Glutamatergic neuron (in vitro differentiated cells): Measurements from ENCODE around the gene VWA8. TPM values are rescaled to one million over a fixed set of nuclear protein-coding genes. Genes with fewer than 3 reads are reported as not detected.

Experiments
- DNase-seq: peaks from one replicate; pipeline ENCODE4 v3.0.0; 2022
- H3K27ac Mint-ChIP-seq: one replicate; pipeline ENCODE4 v1.8.0; 2020; ENCODE audit warnings: mild to moderate bottlenecking, mixed read lengths, inconsistent platforms; ENCODE audit not compliant: unreplicated experiment
- H3K27me3 Mint-ChIP-seq: one replicate; pipeline ENCODE4 v1.8.0; 2020; ENCODE audit warnings: mild to moderate bottlenecking, moderate library complexity, mixed read lengths, inconsistent platforms; ENCODE audit not compliant: unreplicated experiment
- H3K36me3 Mint-ChIP-seq: one replicate; pipeline ENCODE4 v1.8.0; 2020; ENCODE audit warnings: mild to moderate bottlenecking, mixed read lengths, inconsistent platforms; ENCODE audit not compliant: unreplicated experiment
- H3K4me1 Mint-ChIP-seq: one replicate; pipeline ENCODE4 v1.8.0; 2020; ENCODE audit warnings: mild to moderate bottlenecking, low read depth, mixed read lengths, inconsistent platforms; ENCODE audit not compliant: unreplicated experiment
- H3K4me3 Mint-ChIP-seq: one replicate; pipeline ENCODE4 v1.8.0; 2020; ENCODE audit warnings: mild to moderate bottlenecking, mixed read lengths, inconsistent platforms; ENCODE audit not compliant: unreplicated experiment
- H3K9me3 Mint-ChIP-seq: one replicate; pipeline ENCODE4 v1.8.0; 2020; ENCODE audit warnings: mild to moderate bottlenecking, moderate library complexity, mixed read lengths, inconsistent platforms; ENCODE audit not compliant: unreplicated experiment
- total RNA-seq: library from RNA; stranded (reverse); fragmentation: NEBNext Ultra II Directional; extraction: Animal tissue kit (Norgen Biotek cat#: 25700); gene quantifications from one replicate; pipeline ENCODE4 v1.2.1, GENCODE V29; 2021; ENCODE audit not compliant: unreplicated experiment
- TF ChIP-seq, protein P1 (sequence below): fragments of 200-600 bp; sonication (generic); IDR thresholded peaks from one replicate; pipeline ENCODE4 v1.5.0; 2021; ENCODE audit not compliant: partially characterized antibody, unreplicated experiment

VWA8 gene
- total RNA-seq, 1 donor from 2014 or later = 16.4 TPM

DNA sequence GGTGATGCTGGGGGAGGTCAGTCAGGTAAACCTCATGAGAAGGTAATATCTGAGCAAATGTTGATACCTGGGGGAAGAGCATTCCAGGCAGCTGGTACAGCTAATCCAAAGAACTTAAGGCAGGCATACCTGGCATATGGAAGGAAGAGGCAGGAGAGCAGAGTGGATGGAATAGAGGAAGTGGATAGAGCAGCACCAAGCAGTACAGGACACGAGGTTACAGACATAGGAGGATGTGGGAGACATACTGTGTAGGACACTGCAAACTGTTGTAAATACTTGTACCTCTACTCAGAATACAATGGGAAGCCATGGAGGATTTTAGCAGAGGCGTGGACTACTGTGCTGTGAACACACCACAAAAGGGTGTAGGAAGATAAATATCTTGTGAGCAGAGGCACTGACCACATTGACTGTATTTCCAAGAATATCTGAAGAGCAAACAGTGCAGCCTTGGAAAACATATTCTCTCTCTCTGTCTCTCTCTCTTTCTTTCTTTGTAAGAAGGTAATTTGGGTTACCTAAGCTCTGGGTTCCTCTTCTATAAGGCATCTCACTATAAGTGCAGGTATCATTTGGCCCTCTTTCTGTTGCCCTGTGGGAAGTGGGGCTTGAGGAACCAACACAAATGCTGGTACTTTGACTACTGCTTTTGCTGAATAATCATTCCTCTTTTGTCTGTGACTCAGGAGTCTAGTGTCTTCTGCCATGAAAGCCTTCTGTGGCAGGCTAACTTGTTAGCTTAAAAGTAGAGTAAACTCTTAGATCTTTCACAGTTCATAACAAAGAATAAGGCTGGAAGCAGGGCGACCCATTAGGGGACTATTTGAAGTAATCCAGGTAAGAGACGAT, 238.0 kb downstream of the VWA8 start:
- H3K4me1 Mint-ChIP-seq = no peaks in the 10 kb centered on the region
- H3K27me3 Mint-ChIP-seq = no peaks in the 10 kb centered on the region
- no peak overlapping the region for H3K4me3 Mint-ChIP-seq
- H3K36me3 Mint-ChIP-seq = no peaks in the 10 kb centered on the region
- no peak for DNase-seq
- H3K27ac Mint-ChIP-seq = no peak overlapping the region
- H3K9me3 Mint-ChIP-seq = no peaks in the 10 kb centered on the region
- TF ChIP-seq, protein P1, sequence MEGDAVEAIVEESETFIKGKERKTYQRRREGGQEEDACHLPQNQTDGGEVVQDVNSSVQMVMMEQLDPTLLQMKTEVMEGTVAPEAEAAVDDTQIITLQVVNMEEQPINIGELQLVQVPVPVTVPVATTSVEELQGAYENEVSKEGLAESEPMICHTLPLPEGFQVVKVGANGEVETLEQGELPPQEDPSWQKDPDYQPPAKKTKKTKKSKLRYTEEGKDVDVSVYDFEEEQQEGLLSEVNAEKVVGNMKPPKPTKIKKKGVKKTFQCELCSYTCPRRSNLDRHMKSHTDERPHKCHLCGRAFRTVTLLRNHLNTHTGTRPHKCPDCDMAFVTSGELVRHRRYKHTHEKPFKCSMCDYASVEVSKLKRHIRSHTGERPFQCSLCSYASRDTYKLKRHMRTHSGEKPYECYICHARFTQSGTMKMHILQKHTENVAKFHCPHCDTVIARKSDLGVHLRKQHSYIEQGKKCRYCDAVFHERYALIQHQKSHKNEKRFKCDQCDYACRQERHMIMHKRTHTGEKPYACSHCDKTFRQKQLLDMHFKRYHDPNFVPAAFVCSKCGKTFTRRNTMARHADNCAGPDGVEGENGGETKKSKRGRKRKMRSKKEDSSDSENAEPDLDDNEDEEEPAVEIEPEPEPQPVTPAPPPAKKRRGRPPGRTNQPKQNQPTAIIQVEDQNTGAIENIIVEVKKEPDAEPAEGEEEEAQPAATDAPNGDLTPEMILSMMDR = no peak

DNA sequence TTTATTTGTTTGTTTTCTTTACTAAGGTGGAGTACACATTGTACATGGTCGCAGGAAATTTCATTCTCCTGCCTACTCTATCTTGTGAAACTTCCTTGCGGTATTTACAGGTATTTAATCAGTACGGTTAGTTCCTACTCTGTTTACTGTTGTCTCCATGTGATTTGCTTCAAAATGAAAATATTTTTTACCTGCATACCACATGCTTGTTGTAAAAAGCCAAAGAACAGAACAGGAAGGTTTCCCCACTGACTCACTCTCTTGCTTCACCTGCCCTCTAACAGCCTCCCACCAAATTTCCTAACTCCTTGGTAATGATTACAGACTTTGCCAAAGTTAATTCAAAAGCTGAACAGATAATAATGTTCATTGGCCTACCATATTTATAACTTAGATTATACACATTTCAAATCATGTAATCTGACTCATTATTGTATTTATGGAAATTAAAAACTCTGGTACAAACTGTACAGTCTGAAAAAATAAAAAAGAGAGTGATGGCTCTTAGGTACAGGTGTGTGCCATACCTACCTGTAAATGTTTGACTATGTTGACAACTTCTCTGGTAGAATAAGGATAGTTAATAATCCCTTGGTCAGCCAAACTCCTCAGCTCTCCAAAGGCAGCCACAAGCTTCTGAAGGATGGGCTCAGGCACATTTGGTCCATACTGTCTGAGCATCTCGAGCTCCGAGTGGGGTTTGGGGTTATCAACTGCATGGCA, 239.9 kb downstream of the VWA8 start:
- no peak for DNase-seq
- Mint-ChIP-seq H3K9me3 (no peaks in the 10 kb centered on the region), H3K27me3 (no peaks in the 10 kb centered on the region), H3K36me3 (no peaks in the 10 kb centered on the region), H3K27ac (no peak overlapping the region), H3K4me3 (no peak overlapping the region), H3K4me1 (no peaks in the 10 kb centered on the region)
- TF ChIP-seq, protein P1 = no peak

DNA sequence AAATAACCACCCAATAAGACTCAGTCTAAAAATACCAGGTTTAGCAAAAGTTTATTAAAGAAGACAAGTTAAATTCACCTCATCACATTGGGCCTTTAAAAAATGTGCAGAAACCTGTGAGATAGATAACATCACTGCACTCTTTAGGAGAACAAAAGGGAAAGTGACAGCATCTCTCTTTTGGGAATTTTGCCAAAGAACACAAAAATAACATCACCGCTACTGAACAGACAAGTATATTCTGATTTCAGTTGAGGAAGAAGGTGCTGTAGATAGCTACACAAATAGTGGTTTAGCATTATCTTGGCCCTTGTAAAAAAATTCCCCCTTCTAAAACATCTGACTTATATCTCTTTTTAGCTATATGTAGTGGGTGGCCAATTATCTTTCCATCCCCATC, 244.7 kb downstream of the VWA8 start:
- Mint-ChIP-seq H3K36me3 (no peaks in the 10 kb centered on the region), H3K27me3 (no peaks in the 10 kb centered on the region), H3K9me3 (no peaks in the 10 kb centered on the region), H3K4me1 (no peaks in the 10 kb centered on the region), H3K27ac (no peak overlapping the region), H3K4me3 (no peak overlapping the region)
- TF ChIP-seq, protein P1 = no peak
- DNase-seq = no peak

DNA sequence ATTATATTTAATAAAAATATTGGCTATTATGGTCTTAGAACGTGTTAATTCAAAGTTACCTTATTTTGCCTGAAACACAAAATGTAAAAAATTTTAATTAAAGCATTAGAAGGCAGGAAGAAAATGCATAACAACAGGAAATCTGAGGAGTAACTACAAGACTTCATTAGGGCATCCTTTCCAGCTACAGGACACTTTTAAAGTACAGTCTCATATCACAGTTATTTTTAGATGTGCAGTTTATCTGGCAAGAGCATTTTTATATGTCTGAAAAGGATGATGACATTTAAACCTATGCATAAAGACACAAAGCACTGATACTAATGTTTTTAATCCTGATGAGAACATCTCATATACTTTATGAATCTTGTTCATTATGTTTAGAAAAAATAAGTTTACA, 247.5 kb downstream of the VWA8 start:
- H3K4me3 Mint-ChIP-seq = no peak overlapping the region
- H3K36me3 Mint-ChIP-seq = no peaks in the 10 kb centered on the region
- TF ChIP-seq, protein P1 = no peak
- H3K27ac Mint-ChIP-seq = no peak overlapping the region
- H3K4me1 Mint-ChIP-seq = peaks cover 2% of the 10 kb centered on the region
- no peaks in the 10 kb centered on the region for H3K27me3 Mint-ChIP-seq
- DNase-seq = no peak
- no peaks in the 10 kb centered on the region for H3K9me3 Mint-ChIP-seq

DNA sequence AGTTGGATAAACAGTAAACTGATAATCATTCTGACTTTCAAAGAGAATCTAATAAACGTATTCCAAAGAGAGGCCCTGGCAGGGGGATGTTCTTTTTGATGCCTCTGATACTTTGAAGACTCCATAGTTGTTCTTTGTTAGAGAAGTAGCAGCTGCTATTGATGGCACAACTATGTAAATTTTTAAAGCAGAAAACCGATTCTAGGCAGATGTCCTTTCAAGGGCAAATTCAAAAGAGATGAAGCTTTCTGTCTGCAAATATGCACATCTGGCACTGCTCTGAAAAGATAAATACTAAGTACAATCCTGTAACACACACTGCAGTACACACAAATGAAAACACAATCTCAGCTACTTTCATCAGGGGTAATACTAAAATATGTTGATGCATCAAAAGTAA, 250.1 kb downstream of the VWA8 start:
- Mint-ChIP-seq H3K4me1 (peaks cover 2% of the 10 kb centered on the region), H3K36me3 (no peaks in the 10 kb centered on the region), H3K27ac (no peak overlapping the region), H3K9me3 (no peaks in the 10 kb centered on the region), H3K4me3 (no peak overlapping the region), H3K27me3 (no peaks in the 10 kb centered on the region)
- no peak for DNase-seq
- TF ChIP-seq, protein P1 = no peak
